Right atrium auricular region (tissue), 2 donors: ENCODE measurements around the gene RINL. TPM values are rescaled to one million over a fixed set of nuclear protein-coding genes. Genes with fewer than 3 reads are reported as not detected.

Experiments used
- DNase-seq: peaks from one replicate; pipeline ENCODE4 v3.0.0-alpha.2; 2019; ENCODE audit warnings: low spot score
- H3K27ac ChIP-seq, 2 donors: fragments of 200-600 bp; sonication (generic); 1 replicate in 1 of 2; 2 replicates in 1 of 2; pipeline ENCODE4 v1.5.1; 2016 to 2019
- H3K27me3 ChIP-seq, 2 donors: fragments of 200-600 bp; sonication (generic); one replicate each; pipeline versions ENCODE4 v1.5.1 to v1.6.0; 2017 to 2019
- H3K36me3 ChIP-seq: fragments of 200-600 bp; sonication (generic); one replicate; pipeline ENCODE4 v1.5.1; 2016
- H3K4me1 ChIP-seq, 2 donors: fragments of 200-600 bp; sonication (generic); one replicate each; pipeline versions ENCODE4 v1.5.1 to v1.6.0; 2017 to 2019
- H3K4me3 ChIP-seq, 2 donors: fragments of 200-600 bp; sonication (generic); 1 replicate in 1 of 2; 2 replicates in 1 of 2; pipeline ENCODE4 v1.5.1; 2017 to 2019; ENCODE audit warnings: mild to moderate bottlenecking in 1 of 2, moderate library complexity in 1 of 2
- H3K9me3 ChIP-seq, 2 donors: fragments of 200-600 bp; sonication (generic); one replicate each; pipeline ENCODE4 v1.5.1; 2019
- CTCF ChIP-seq, 2 donors: fragments of 200-600 bp; sonication (generic); IDR thresholded peaks; one replicate each; pipeline ENCODE4 v1.5.1; 2019; ENCODE audit warnings: antibody characterized with exemption in 2 of 2
- total RNA-seq, 2 donors: library from RNA; depleted of rRNA; stranded (reverse); fragments of >200 nt; gene quantifications; one replicate each; pipeline ENCODE4 v1.1.0, GENCODE V29; 2016

Gene RINL
- total RNA-seq, 2 donors from 2014 or later, result 3.3 to 5.5 TPM

GRCh38 chr19:38838208-38838985 lies 39.7 kb downstream of the RINL start:
- TF ChIP-seq CTCF (IDR thresholded peaks at IDR 0.05), result no peak
- peaks cover 82% of the 10 kb centered on the region for H3K36me3 ChIP-seq
- H3K27ac ChIP-seq, result no peak overlapping the region
- H3K27me3 ChIP-seq, result no peaks in the 10 kb centered on the region
- H3K4me3 ChIP-seq, result no peak overlapping the region
- DNase-seq, result no peak
- H3K9me3 ChIP-seq, result no peaks in the 10 kb centered on the region
- no peaks in the 10 kb centered on the region for H3K4me1 ChIP-seq

GRCh38 chr19:38837656-38838121 lies 40.4 kb downstream of the RINL start:
- DNase-seq, result no peak
- no peak overlapping the region for H3K27ac ChIP-seq
- H3K36me3 ChIP-seq, result peaks cover 75% of the 10 kb centered on the region
- no peak for TF ChIP-seq CTCF (IDR thresholded peaks at IDR 0.05)
- H3K4me3 ChIP-seq, result no peak overlapping the region
- H3K4me1 ChIP-seq, result peaks cover 0 to 2% of the 10 kb centered on the region in 2 donors
- H3K9me3 ChIP-seq, result no peaks in the 10 kb centered on the region
- H3K27me3 ChIP-seq, result no peaks in the 10 kb centered on the region

- H3K9me3 ChIP-seq, result no peaks in the 10 kb centered on the region
- H3K36me3 ChIP-seq, result peaks cover 70% of the 10 kb centered on the region
- peaks cover 0 to 8% of the 10 kb centered on the region in 2 donors for H3K4me1 ChIP-seq
- H3K27ac ChIP-seq, result no peak overlapping the region
- no peaks in the 10 kb centered on the region for H3K27me3 ChIP-seq
- no peak overlapping the region for H3K4me3 ChIP-seq
- no peak for TF ChIP-seq CTCF (IDR thresholded peaks at IDR 0.05)
- no peak for DNase-seq
Observed at GRCh38 chr19:38836983-38837626, 41.0 kb downstream of the RINL start.

- peak overlapping the region in 1 of 2 donors; percentile 7 for H3K27ac ChIP-seq
- H3K4me1 ChIP-seq, result peaks cover 0 to 9% of the 10 kb centered on the region in 2 donors
Observed at GRCh38 chr19:38836159-38836982, 41.7 kb downstream of the RINL start.

More at GRCh38 chr19:38836159-38836982, 41.7 kb downstream of the RINL start:
- Histone ChIP-seq H3K27me3 (no peaks in the 10 kb centered on the region), H3K9me3 (no peaks in the 10 kb centered on the region), H3K36me3 (peaks cover 62% of the 10 kb centered on the region), H3K4me3 (no peak overlapping the region)
- no peak for TF ChIP-seq CTCF (IDR thresholded peaks at IDR 0.05)
- DNase-seq, result no peak
